AG04450 (cell line): Measurements from ENCODE around the gene TRPM2. TPM values are rescaled to one million over a fixed set of nuclear protein-coding genes. Genes with fewer than 3 reads are reported as not detected.

Experiments used
- CTCF ChIA-PET: fragments of 300-600, 350-600 bp; formaldehyde crosslinking; extraction: SDS; loops from one replicate; lab custom pipeline; 2022; ENCODE audit warnings: antibody characterized with exemption, inconsistent platforms; lab: Charles Lee
- POLR2A ChIA-PET: fragments of 350-600 bp; formaldehyde crosslinking; extraction: SDS; loops from one replicate; lab custom pipeline; 2021; ENCODE audit warnings: antibody characterized with exemption, inconsistent platforms; lab: Yijun Ruan, JAX
- DNase-seq: peaks from one replicate; pipeline ENCODE4 v3.0.0-alpha.2; 2011; ENCODE audit warnings: low read depth, low spot score
- H3K27ac ChIP-seq: one replicate; pipeline ENCODE4 v1.5.1; 2012; ENCODE audit warnings: low read depth, low read length, control low read depth
- H3K27me3 ChIP-seq: one replicate; pipeline ENCODE4 v1.6.0; 2012; ENCODE audit warnings: low read length; ENCODE audit not compliant: control insufficient read depth, insufficient read depth
- H3K4me3 ChIP-seq: 2 replicates; pipeline ENCODE4 v1.5.1; 2011; ENCODE audit warnings: mild to moderate bottlenecking, low read depth, low read length, control low read depth
- H3K9me3 ChIP-seq: 2 replicates; pipeline ENCODE4 v1.5.1; 2012; ENCODE audit warnings: low read length; ENCODE audit not compliant: control insufficient read depth, insufficient read depth
- polyA plus RNA-seq: library from polyadenylated mRNA; depleted of rRNA; stranded (reverse); fragments of >200 nt; gene quantifications from 2 replicates; pipeline ENCODE4 v1.2.3, GENCODE V29; 2011
- TF ChIP-seq, protein P1 (sequence below): IDR thresholded peaks from 2 replicates; pipeline ENCODE4 v1.5.1; 2011; ENCODE audit warnings: low read depth, low read length, control low read depth, inconsistent platforms

The TRPM2 gene
- polyA plus RNA-seq, 1 experiment, result not detected

DNA sequence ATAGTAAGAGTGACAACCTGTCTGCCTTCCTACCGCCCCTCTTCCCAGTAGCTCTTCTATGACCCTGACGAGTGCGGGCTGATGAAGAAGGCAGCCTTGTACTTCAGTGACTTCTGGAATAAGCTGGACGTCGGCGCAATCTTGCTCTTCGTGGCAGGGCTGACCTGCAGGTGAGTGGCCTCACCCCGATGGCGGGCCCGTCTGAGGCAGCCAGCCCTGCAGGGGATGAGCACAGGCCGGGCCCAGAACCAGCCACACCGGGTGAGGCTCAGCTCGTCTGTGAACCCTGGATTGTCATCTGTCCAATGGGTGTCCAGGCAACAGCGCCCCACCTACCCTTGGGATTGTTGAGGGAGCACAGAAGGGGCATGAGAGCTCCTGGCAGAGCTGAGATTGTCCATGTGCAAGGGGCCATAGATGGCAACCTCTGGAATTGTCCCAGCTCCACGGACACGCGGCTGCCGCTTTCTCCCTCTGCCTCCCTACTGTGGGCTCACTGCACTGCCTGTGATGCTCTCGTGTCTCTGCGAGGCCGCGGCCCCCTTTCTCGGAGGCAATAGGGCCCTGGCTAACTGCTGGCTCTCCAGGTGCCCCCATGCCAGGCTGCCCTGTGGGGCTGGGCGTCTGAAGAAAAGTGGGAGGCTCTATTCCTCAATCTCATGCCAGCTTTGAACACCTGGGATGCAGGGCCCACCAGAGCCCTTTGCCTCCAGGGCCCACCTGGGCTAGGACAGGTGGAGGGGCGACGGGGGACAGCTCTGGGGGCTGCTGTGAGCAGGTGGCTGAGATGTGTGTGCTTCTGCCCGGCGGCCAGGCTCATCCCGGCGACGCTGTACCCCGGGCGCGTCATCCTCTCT is 51.9 kb downstream of the TRPM2 start:
- CTCF ChIA-PET, result no interaction called here

DNA sequence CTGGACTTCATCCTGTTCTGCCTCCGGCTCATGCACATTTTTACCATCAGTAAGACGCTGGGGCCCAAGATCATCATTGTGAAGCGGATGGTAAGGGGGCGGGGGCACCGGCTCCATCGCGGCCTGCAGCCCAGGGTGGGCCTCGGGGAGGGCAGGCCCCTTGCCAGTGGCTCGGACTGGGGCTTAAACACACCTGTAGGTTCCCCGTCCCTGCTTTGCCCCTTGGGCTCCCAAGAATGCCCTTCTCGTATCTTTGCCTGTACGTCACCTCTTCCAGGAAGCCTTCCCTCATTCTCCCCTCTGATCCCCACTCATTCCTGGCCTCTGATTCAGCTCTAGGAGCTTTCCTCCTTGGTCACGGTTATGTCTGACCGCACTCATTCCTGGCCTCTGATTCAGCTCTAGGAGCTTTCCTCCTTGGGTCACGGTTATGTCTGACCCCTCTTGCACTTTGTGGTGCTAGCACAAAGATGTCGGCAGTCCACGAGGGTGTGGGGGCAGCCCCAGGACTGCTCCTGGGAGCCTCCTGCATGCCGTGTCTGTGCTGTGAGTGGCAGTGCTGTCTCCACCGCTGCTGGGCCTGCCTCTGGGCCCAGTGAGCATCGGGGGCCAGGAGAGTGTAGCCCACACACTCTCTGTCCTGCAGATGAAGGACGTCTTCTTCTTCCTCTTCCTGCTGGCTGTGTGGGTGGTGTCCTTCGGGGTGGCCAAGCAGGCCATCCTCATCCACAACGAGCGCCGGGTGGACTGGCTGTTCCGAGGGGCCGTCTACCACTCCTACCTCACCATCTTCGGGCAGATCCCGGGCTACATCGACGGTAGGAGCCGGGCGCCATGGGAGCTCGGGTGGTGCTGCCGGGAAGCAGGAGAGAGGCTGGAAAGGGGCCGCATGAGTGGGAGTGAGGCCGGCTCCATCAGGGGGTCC is 52.8 kb downstream of the TRPM2 start:
- Histone ChIP-seq H3K9me3 (peaks cover 62% of the 10 kb centered on the region), H3K27me3 (no peaks in the 10 kb centered on the region), H3K27ac (no peak overlapping the region), H3K4me3 (no peak overlapping the region)
- ChIA-PET CTCF (no interaction called here), POLR2A (no interaction called here)
- TF ChIP-seq, protein P1, sequence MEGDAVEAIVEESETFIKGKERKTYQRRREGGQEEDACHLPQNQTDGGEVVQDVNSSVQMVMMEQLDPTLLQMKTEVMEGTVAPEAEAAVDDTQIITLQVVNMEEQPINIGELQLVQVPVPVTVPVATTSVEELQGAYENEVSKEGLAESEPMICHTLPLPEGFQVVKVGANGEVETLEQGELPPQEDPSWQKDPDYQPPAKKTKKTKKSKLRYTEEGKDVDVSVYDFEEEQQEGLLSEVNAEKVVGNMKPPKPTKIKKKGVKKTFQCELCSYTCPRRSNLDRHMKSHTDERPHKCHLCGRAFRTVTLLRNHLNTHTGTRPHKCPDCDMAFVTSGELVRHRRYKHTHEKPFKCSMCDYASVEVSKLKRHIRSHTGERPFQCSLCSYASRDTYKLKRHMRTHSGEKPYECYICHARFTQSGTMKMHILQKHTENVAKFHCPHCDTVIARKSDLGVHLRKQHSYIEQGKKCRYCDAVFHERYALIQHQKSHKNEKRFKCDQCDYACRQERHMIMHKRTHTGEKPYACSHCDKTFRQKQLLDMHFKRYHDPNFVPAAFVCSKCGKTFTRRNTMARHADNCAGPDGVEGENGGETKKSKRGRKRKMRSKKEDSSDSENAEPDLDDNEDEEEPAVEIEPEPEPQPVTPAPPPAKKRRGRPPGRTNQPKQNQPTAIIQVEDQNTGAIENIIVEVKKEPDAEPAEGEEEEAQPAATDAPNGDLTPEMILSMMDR, result no peak
- DNase-seq, result no peak

More for the DNA sequence above, 51.9 kb downstream of the TRPM2 start:
- no peak for DNase-seq
- no peak overlapping the region for H3K27ac ChIP-seq
- TF ChIP-seq, protein P1, result no peak
- POLR2A ChIA-PET, result no interaction called here
- H3K9me3 ChIP-seq, result peaks cover 71% of the 10 kb centered on the region
- H3K27me3 ChIP-seq, result no peaks in the 10 kb centered on the region
- no peak overlapping the region for H3K4me3 ChIP-seq

GRCh38 chr21:44406953-44407352 is 53.5 kb downstream of the TRPM2 start:
- peaks cover 54% of the 10 kb centered on the region for H3K9me3 ChIP-seq
- no peak overlapping the region for H3K4me3 ChIP-seq
- CTCF ChIA-PET, result no interaction called here
- TF ChIP-seq, protein P1, result no peak
- H3K27me3 ChIP-seq, result no peaks in the 10 kb centered on the region
- H3K27ac ChIP-seq, result no peak overlapping the region
- POLR2A ChIA-PET, result no interaction called here
- no peak for DNase-seq

DNA sequence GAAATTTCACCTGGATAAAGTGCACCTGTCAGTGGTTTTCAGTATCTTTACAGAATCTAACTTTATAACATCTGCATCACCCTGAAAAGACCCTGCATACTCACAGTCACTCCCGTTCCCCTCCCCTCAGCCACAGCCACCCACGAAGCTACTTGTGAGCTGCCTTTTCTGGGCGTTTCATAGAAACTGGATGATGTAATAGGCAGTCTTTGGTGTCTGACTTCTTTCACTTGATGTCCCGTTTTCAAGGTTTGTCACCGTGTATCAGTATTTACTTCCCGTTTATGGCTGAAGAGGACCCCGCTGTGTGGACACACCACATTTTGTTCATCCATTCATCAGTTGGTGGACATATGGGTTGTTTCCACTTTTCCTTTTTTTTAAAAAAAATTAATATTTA is 54.1 kb downstream of the TRPM2 start:
- DNase-seq, result no peak
- POLR2A ChIA-PET, result no interaction called here
- no peak overlapping the region for H3K4me3 ChIP-seq
- CTCF ChIA-PET, result no interaction called here
- TF ChIP-seq, protein P1, result no peak
- peaks cover 49% of the 10 kb centered on the region for H3K9me3 ChIP-seq
- H3K27me3 ChIP-seq, result no peaks in the 10 kb centered on the region
- H3K27ac ChIP-seq, result no peak overlapping the region
